GM18505 (cell line): ENCODE results near the gene MOXD1.

Experiments used
- ATAC-seq: cut with Tn5 transposase; IDR thresholded peaks from one replicate; pipeline ENCODE4 v1.9.1; 2021; ENCODE audit not compliant: unreplicated experiment
- POLR2A ChIP-seq: IDR thresholded peaks from 4 replicates; pipeline ENCODE4 v1.6.1; 2011; ENCODE audit warnings: borderline replicate concordance; ENCODE audit not compliant: insufficient read depth, insufficient read length; ENCODE audit errors: extremely low read depth

MOXD1 gene

GRCh38 chr6:132268209-132268608, 133.1 kb downstream of the MOXD1 start:
- no peak for ATAC-seq
- no peak for TF ChIP-seq POLR2A

- TF ChIP-seq POLR2A = no peak
These were observed 135.7 kb downstream of the MOXD1 start for GRCh38 chr6:132265451-132266097.

GRCh38 chr6:132264021-132264500, 137.2 kb downstream of the MOXD1 start:
- ATAC-seq = no peak
- no peak for TF ChIP-seq POLR2A

More at GRCh38 chr6:132265451-132266097, 135.7 kb downstream of the MOXD1 start:
- ATAC-seq = no peak

- TF ChIP-seq POLR2A = no peak
- no peak for ATAC-seq
These were observed 139.9 kb downstream of the MOXD1 start for GRCh38 chr6:132261354-132261753.

- ATAC-seq = no peak
- TF ChIP-seq POLR2A = no peak
These were observed 142.2 kb downstream of the MOXD1 start for GRCh38 chr6:132259070-132259469.

GRCh38 chr6:132257561-132257960, 143.7 kb downstream of the MOXD1 start:
- ATAC-seq = no peak
- no peak for TF ChIP-seq POLR2A

GRCh38 chr6:132256457-132256856, 144.8 kb downstream of the MOXD1 start:
- no peak for TF ChIP-seq POLR2A
- no peak for ATAC-seq

- ATAC-seq = no peak
- TF ChIP-seq POLR2A = no peak
These were observed 147.4 kb downstream of the MOXD1 start for GRCh38 chr6:132253906-132254305.

GRCh38 chr6:132253211-132253610, 148.1 kb downstream of the MOXD1 start:
- TF ChIP-seq POLR2A = no peak
- no peak for ATAC-seq

GRCh38 chr6:132252113-132252512, 149.2 kb downstream of the MOXD1 start:
- no peak for ATAC-seq
- TF ChIP-seq POLR2A = no peak

GRCh38 chr6:132251711-132252110, 149.6 kb downstream of the MOXD1 start:
- ATAC-seq = no peak
- TF ChIP-seq POLR2A = no peak

GRCh38 chr6:132247381-132248159, 153.7 kb downstream of the MOXD1 start:
- no peak for ATAC-seq
- TF ChIP-seq POLR2A = no peak

GRCh38 chr6:132246632-132247270, 154.5 kb downstream of the MOXD1 start:
- no peak for ATAC-seq
- TF ChIP-seq POLR2A = no peak
